Stimulated activated CD8-positive, alpha-beta memory T cell treated with anti-CD3 and anti-CD28 coated beads, Interleukin-15, amount 100 ng/mL, for 24 hours (primary cell): ENCODE results near the gene RYR2.
"Not testable (repeated sequence)": the region's sequence is repeated elsewhere in the genome, so short reads cannot be mapped to it uniquely, and the experiment has no call there.

Source experiments
- DNase-seq: peaks from one replicate; pipeline ENCODE4 v3.0.0-alpha.2; 2020; ENCODE audit warnings: low read depth

Gene RYR2

DNA sequence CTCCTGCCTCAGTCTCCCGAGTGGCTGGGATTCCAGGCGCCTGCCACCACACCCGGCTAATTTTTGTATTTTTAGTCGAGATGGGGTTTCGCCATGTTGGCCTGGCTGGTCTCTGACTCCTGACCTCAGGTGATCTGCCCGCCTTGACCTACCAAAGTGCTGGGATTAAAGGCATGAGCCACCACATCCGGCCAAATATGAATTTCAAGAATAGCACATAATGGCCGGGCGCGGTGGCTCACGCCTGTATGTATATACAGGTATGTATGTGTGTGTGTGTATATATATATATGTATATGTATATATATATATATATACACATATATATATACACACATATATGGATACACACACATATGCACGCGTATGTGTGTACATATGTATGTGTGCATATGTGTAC lies 753.6 kb downstream of the RYR2 start:
- DNase-seq = no peak

DNA sequence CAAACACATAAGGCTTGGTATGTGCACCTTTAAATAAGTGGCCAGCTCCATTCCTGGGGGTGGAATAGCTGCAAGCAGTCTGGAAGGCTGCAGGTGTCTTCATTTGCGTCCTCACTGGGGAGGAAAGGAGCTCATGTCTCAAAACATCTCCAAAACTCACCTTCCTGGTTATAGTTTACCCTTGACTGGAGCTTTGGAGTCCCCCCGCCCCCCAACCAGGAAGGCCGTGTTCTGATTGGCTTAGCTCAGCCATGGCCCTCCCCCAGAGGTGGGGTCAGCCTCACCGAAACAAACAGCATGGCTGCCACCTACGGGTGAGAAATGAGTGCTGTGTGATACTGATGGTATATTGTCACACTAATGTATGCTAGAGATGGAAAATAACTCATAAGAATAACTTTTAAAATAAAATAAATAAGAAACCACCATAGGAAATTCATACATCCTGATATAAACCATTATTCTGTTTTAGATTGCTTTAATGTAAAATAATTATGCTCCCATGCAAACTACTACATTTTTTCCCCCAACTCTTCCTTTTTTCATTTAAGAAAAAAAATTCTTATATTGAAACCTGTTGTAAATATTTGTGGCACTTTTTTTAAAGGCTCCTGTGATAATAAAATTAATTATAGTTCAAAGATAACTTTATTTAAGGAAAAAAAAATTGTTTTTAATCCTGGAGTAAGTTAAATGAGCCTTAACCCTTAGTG lies 757.9 kb downstream of the RYR2 start:
- no peak for DNase-seq

DNA sequence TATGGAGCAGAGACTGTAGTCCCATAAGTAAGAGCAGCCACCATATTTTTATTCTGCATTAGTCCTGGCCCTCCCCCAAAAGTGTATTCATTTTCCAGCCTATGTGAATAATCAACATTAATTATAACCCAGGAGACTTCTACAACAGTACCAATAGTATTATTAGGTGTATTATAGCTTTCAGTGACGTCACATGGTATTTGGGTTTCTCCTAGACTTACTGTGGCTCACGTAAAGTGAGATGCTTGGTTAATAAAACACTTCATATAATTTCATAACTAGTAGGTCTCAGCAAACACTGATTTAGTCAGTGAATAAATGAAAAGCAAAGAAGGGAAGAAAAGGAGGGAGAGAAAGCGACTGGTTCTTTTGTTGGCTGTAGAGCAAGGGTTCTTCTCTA lies 762.5 kb downstream of the RYR2 start:
- DNase-seq = no peak

DNA sequence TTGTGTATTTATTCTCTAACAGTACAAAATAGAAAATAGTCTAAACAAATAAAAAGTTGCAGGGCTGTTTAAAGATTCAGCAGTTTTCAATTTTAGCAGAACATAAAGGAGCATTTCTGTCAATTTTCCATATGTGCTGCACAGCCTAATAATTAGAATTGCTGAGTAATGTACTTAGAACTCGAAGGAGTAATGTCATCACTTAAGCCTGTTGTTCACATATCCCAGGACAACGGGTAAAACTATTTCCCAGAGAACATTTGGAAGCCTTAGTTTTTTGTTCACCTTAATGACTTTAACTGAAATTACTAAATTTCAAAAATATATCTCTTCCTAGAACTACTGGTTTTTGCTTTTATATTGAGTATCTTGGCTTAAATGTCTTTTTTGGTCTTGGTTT lies 767.1 kb downstream of the RYR2 start:
- no peak for DNase-seq

DNA sequence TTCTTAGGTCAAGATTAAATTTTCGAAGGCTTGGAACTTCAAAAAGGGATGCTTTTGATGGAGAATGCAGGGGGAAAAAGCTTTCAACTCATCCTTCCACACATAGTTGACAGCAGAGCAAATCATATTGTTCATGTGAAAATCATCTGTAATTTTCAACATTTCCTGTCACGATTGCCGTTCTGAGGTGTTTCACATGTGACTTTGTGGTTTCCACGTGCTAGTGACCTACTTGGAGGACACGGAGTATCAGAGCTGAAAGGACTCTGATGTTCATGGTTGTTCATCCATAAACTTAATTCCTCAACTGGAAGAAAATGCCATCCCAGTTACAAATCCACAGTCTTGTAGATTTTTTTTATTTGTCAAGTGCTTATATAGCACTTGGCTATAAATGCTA lies 769.6 kb downstream of the RYR2 start:
- no peak for DNase-seq

DNA sequence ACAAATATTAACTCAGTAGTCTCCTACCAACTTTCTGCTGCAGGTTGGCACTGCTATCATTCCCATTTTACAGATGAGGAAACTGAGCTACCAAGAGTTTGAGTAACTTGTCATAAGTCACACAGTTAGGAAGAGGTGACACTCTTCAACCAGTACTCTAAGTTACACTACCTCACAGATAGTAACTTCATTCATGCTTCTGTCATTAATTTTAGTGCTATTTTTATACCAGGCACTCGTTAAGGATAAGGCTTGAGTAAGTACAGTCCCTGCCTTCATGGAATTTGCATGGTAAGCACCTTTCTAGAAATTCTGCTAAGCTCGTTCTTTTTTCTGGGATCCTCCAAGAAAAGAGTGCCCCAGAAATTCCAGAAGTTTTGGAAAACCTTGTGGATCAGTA lies 770.1 kb downstream of the RYR2 start:
- no peak for DNase-seq

DNA sequence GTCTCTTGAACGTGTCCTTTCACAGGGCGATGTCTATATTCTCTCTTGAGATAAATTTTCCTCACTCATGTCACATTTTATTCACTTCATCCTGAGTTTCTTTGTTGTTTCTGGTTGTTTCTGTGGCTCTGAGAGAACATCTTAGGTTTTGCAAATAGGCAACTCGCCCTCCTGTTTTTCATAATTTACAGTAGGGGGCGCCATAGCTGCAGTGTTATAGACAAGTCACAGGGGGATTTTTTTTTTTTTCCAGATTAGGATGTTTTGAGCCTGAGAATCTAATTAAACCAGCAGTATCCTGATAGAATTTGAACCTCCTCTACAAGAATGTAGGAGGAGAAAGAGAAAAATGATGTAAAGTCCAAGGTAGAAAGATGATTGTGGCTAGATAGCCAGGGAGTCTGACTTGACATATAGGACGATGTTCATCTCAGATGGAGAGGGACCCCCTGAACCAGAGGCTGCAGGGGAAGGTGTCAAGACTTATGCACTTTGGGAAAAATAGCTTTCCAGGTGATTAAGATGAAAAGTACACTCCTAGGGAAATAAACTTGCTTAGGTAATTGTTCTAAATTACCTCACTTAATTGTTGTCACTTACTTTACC lies 772.4 kb downstream of the RYR2 start:
- DNase-seq = no peak

DNA sequence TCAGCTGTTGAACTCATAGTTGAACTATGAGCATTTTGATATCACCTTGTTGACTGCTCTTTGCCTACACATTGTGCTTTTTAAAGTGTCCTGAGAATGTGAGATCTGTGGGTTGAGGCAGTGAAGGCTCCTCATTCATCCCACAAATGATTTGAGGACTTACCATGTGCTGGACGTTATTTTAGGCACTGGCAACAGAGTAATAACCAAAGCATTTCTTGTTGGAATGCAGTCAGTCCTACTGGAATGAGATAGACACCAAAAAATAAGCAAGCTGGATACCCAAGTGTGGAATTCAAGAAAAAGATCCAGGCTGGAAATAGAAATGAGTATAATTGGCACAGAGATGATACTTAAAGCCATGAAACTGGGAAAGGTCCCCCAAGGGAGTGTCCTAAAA lies 775.3 kb downstream of the RYR2 start:
- DNase-seq = no peak

DNA sequence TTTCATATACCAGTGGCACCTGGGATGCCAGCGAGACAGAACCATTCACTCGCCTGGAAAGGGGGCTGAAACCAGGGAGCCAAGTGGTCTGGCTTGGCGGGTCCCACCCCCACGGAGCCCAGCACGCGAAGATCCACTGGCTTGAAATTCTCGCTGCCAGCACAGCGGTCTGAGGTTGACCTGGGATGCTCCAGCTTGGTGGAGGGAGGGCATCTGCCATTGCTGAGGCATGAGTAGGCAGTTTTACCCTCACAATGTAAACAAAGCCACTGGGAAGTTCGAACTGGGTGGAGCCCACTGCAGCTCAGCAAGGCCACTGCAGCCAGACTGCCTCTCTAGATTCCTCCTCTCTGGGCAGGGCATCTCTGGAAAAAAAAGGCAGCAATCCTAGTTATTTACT lies 778.6 kb downstream of the RYR2 start:
- DNase-seq = not testable (repeated sequence)

DNA sequence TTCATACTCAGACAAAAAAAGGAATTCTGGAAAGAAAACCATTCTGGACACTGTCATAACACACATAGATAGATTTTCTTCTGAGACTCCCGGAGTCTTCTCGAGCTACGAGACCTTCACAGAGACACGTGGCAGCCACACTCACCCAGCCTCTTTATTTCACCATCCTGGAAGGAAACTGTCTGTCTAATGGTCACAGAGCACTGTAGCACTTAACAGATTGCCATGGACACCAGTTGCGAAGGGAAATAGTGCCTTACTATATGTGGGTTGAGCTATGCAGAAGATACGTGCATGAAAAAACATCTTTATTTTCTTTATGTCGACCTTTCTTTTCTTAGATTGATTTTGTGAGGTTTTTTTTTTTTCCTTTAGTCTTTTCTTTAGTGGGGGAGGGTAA lies 790.9 kb downstream of the RYR2 start:
- DNase-seq = no peak

DNA sequence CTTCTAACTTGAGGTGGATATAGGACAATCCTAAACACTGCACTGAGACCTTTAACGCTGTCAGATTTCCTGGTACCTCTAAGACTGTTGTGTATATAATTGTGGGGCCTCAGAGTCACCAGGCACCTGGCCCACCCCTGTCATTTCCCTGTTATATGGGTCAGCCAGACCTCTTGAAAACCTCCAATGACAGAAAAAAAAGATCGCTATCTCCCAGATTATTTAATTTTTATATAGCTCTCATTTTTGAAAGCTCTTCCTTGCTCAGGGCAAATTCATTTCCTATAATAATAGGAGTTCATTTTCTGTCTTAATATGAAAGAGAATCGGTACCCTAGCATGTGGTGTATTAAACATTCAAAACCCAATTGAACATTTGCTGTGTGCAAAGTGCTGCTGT lies 792.1 kb downstream of the RYR2 start:
- DNase-seq = no peak

DNA sequence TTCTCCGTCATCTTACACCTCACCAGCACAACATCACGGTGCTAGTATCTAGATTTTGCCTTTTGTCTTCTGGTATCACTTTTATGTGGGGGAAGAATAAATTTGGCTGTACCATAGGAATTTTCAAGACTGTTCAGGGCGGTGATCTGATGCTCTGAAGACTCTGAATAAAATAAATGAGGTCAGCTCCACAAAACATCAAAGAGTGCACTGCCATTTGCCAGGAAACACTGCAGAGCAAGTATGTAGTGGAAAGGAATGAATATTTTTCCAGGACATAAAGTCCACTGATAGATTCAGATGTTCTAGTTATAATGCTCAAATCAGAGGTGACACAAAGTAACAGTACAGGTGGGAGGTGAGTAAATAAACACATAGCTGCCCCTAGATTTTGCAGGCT lies 792.5 kb downstream of the RYR2 start:
- DNase-seq = no peak

DNA sequence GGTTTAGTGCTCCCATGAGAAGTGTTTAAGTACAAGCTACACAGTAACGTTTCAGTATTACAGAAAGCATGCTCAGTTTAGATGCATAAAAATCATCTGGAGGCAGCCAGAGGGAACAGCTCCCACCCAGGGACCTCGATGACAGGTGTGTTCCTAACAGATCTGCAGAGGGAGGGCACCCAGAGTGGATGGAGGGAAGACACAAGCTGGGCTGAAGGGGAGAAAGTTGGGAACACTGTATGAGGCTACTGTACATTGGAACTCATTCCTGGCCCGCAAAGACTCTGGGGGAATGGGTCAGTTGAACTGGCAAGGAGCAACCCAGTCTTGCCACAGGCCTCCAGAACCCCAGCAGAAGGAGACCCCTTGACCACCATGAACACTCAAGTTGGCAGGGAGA lies 796.3 kb downstream of the RYR2 start:
- no peak for DNase-seq

DNA sequence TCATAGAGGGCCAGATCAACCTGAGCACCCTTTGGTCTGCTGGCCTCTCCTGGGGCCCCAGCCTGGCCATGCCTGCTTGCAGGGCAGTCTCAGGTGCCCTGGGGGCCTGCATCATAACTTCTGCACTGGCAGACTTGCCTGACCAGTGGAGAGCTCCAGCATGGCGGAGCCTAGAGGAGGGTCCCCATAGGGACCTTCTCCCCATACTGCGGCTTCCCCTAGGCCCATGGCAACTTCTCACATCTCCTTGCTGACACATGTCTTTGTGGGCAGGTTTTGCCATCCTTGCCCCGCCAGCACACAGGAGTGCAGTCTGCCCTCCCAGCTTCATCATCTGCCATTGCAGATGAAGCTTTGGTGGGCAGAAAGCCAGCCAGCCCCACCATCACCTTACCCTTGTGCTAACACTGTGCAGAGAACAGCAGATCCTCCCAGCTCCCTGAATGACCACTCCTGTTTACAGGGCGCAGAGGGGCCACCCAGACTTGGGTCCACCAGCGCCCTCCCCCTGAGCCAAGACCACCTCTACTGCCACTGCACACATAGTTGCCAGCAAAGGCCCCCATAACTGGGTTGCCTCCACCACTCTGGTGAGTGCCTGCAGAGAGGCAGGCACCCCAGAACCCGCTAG lies 797.0 kb downstream of the RYR2 start:
- no peak for DNase-seq

DNA sequence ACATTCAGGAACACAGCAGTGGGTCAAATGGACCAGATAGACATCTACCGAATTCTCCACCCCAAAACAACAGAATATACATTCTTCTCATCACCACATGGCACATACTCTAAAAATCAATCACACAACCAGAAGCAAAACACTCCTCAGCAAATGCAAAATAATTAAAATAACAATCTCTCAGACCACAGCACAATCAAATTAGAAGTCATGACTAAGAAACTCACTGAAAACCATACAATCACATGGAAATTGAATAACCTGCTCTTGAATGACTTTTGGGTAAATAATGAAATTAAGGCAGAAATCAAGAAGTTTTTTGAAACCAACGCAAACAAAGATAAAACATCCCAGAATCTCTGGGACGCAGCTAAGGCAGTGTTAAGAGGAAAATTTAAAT lies 799.5 kb downstream of the RYR2 start:
- no peak for DNase-seq

DNA sequence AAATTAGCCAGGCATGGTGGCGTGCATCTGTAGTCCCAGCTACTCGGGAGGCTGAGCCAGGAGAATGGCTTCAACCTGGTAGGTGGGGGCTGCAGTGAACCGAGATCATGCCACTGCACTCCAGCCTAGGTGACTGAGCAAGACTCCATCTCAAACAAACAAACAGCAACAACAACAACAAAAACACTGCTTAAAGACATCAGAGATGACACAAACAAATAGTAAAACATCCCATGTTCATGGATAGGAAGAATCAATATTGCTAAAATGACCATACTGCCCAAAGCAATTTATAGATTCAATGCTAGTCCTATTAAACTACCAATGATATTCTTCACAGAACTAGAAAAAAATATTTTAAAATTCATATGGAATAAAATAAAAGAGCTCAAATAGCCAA lies 801.5 kb downstream of the RYR2 start:
- DNase-seq = not testable (repeated sequence)

DNA sequence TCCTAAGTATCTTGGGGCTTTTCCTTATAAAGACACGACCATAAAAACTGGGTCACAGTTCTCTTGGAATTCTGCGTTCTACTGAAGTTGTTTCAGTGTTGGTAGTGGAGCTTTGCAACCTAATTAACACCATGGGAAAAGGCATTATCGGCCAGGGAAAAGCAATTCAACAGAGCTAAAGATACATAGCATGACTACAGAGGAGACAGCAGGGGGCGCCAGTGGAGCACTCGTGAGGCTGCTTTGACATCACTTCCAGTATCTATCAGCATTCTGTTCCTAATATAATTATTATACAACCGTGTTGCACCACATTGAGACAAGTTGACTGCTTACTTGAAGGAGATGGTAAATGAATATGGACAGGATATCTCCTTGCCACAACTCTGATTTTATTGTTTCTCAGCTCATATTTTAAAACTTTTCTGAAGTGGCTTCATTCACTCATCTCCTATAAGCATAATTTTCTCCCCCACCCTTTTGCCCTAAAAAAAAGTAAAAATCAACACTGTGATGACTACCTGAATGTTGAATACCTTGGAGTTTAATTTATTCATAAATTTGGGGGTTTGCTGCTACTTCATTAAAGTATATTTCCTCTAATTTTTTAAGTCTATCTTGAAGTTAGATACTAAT lies 809.3 kb downstream of the RYR2 start:
- DNase-seq = no peak

DNA sequence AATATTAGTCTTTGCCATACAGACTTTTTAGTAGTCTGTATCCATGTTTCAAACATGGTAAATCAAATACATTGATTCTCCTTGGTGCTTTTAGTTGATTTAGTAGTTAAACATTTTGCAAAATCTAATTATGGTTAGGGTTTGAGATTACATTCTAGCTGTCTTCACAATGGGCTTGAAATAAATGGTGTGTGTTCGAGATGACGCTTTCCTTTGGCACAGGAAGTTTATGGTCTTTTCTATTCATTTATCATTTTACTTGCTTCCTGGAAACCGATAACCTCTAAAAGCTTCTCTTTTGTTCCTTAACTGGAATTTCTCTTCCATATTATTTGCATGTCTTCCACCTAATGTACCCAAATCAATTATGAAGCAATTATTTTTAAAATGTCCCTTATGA lies 810.4 kb downstream of the RYR2 start:
- DNase-seq = no peak

DNA sequence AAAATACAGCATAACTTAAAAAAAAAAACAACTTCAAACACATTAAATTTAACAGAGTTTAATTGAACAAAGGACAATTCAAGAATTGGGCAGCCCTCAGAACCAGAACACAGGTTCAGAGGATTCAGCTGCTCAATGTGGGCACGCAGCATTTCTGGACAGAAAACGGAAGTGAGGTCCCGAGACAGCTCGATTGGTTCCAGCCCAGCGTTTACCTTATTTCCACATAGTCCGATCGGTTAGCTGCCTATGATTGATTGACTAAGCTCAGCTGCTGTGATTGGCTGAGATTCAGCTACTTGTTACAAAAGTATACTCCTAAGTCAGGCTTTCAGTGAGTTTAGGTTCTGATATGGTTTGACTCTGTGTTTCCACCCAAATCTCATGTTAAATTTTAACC lies 815.5 kb downstream of the RYR2 start:
- DNase-seq = no peak

DNA sequence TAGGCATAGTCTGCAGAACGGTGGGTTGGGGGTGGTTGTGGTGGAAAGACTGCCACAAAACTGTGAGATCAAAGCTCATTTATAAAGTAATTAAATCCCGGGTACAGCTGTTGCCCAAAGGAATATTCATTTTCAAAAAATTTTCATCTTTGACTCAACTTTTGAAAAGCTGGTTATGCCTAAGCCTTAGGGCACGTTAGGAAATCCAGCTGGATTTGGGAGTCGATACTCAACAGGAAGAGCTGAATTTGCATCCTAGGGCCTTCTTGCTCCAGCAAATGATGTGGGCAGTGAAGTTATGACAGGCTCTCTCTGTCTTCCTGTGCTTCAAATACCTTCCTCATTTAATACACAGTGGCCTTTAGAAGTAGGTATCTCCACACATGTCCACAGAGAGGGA lies 817.0 kb downstream of the RYR2 start:
- no peak for DNase-seq

DNA sequence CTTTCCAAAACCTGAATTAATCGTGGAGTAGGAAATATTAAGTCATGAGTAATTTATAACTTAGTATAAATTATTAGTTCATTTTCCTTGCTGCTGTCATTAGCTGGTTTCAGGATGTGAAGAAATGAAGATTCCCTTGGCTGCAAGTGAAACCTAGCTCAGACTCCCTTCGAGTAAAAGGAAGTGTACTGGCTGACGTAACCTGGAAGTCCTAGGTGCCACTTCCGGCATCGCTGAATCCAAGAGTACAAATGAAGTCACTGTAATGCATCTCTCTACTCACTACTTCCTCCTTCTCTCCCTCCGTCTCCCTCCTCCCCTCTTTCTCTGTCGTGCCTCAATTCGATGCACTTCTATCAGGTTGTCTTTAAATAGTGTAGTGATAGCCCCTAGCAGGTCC lies 820.0 kb downstream of the RYR2 start:
- no peak for DNase-seq

DNA sequence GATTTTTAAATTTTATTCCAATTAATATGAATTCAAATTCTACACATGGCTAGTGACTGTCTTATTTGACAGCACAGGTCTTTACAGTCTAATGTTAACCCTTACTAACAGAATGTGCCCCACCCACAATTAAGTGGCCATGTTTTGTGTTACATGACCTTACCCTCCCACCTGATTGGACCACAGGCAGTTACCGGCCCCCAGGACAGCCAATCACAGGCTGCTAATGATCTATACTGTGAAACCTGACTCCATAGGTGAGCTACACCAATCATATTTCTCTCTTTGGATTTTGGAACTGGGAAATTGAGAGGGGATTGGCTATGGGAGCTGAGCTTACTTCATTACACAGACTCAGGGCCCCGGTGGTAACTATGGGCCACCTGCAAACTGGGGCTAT lies 821.2 kb downstream of the RYR2 start:
- no peak for DNase-seq
